Transverse colon (tissue), 4 donors: ENCODE measurements around the gene SLC25A1.

Experiments
- CTCF ChIP-seq, 5 experiments: fragments of 200-600 bp in 3 of 5; fragments of 450-650 bp in 2 of 5; sonication (generic) in 3 of 5; IDR thresholded peaks; 1 replicate in 2 of 5; 2 replicates in 3 of 5; pipeline ENCODE4 v1.5.1; 2016 to 2017; ENCODE audit warnings: antibody characterized with exemption in 5 of 5, inconsistent platforms in 3 of 5, mild to moderate bottlenecking in 2 of 5, moderate library complexity in 1 of 5
- POLR2A ChIP-seq: fragments of 450-650 bp; IDR thresholded peaks from one replicate; pipeline ENCODE4 v1.6.1; 2016; ENCODE audit warnings: antibody characterized with exemption, mild to moderate bottlenecking, moderate library complexity
- POLR2AphosphoS5 ChIP-seq, 3 donors: sonication (generic); formaldehyde crosslinking; IDR thresholded peaks; one replicate each; pipeline ENCODE4 v1.6.1; 2016; ENCODE audit warnings: antibody characterized with exemption in 3 of 3

- TF ChIP-seq POLR2A = no peak
- no peak for TF ChIP-seq POLR2AphosphoS5 (IDR thresholded peaks at IDR 0.05)
- no peak for TF ChIP-seq CTCF (IDR thresholded peaks at IDR 0.05)
These were observed 8.6 kb downstream of the SLC25A1 start for GRCh38 chr22:19169947-19170318.
